Mucosa of descending colon (tissue), 3 donors: Measurements from ENCODE around the gene BCHE. TPM values are rescaled to one million over a fixed set of nuclear protein-coding genes. Genes with fewer than 3 reads are reported as not detected.

Experiments
- ATAC-seq: fragments of 200-7000 bp; cut with Tn5 transposase; one replicate; pipeline ENCODE4 v1.9.1; 2020; ENCODE audit warnings: mild to moderate bottlenecking, moderate library complexity
- DNase-seq, 3 donors: peaks; one replicate each; pipeline ENCODE4 v3.0.0-alpha.2; 2020
- H3K36me3 ChIP-seq: fragments of 200-600 bp; one replicate; pipeline ENCODE4 v1.8.0; 2021; ENCODE audit warnings: low read depth, mild to moderate bottlenecking
- H3K4me1 ChIP-seq: fragments of 200-600 bp; one replicate; pipeline ENCODE4 v1.8.0; 2021; ENCODE audit warnings: low read depth, mild to moderate bottlenecking
- H3K4me3 ChIP-seq: fragments of 200-600 bp; one replicate; pipeline ENCODE4 v1.8.0; 2021; ENCODE audit warnings: mild to moderate bottlenecking
- H3K9me3 ChIP-seq: fragments of 200-600 bp; one replicate; pipeline ENCODE4 v1.8.0; 2021; ENCODE audit warnings: mild to moderate bottlenecking
- CTCF ChIP-seq: fragments of 200-600 bp; IDR thresholded peaks from one replicate; pipeline ENCODE4 v1.8.0; 2022; ENCODE audit warnings: antibody characterized with exemption, mild to moderate bottlenecking
- intact Hi-C, 2 donors: fragments of 100-400 bp; cut with DNase I in 1 of 2; cut with micrococcal nuclease in 1 of 2; formaldehyde crosslinking; loops; one replicate each; pipeline versions ENCODE4 v1.11.0 to v1.11.1; 2022; cut with DNase I, micrococcal nuclease
- total RNA-seq, 3 donors: library from RNA; stranded (reverse); fragmentation: NEBNext Ultra II Directional in 2 of 3; extraction: Animal tissue kit (Norgen Biotek cat#: 25700) in 2 of 3; gene quantifications; one replicate each; pipeline versions ENCODE4 v1.2.1 to v1.2.4, GENCODE V29; 2021 to 2023
- donor health status: DM: no; HTN: no; CAD: no; lungs with moderate emphysema.
- donor health status: DM: no; HTN: no; CAD: no.
- donor health status: DM: no; HTN: yes; CAD: no.

The BCHE gene
- total RNA-seq, 3 donors from 2014 or later: 1.2 to 26.6 (median 3.1) TPM

- no peaks in the 10 kb centered on the region for H3K36me3 ChIP-seq
- intact Hi-C loops: no loop called here
- DNase-seq (no peak), ATAC-seq (no peak)
- no peak for TF ChIP-seq CTCF
- H3K4me1 ChIP-seq: no peaks in the 10 kb centered on the region
- H3K9me3 ChIP-seq: no peaks in the 10 kb centered on the region
- H3K4me3 ChIP-seq: no peak overlapping the region
These were observed 38.4 kb upstream of the BCHE start for GRCh38 chr3:165875644-165876043.

- Histone ChIP-seq H3K4me1 (no peaks in the 10 kb centered on the region), H3K9me3 (no peaks in the 10 kb centered on the region), H3K36me3 (no peaks in the 10 kb centered on the region), H3K4me3 (no peak overlapping the region)
- DNase-seq (no peak), ATAC-seq (no peak)
- TF ChIP-seq CTCF: no peak
- intact Hi-C loops: no loop called here
These were observed 37.7 kb upstream of the BCHE start for GRCh38 chr3:165874663-165875489.

- ATAC-seq (no peak), DNase-seq (no peak)
- Histone ChIP-seq H3K4me1 (no peaks in the 10 kb centered on the region), H3K36me3 (no peaks in the 10 kb centered on the region), H3K4me3 (no peak overlapping the region), H3K9me3 (no peaks in the 10 kb centered on the region)
- intact Hi-C loops: no loop called here
- no peak for TF ChIP-seq CTCF
These were observed 30.9 kb upstream of the BCHE start for GRCh38 chr3:165868088-165868487.

GRCh38 chr3:165859061-165859460, 21.8 kb upstream of the BCHE start:
- TF ChIP-seq CTCF: no peak
- DNase-seq: no peak
- H3K4me3 ChIP-seq: no peak overlapping the region
- H3K36me3 ChIP-seq: no peaks in the 10 kb centered on the region
- ATAC-seq: no peak
- intact Hi-C loops: no loop called here
- no peaks in the 10 kb centered on the region for H3K9me3 ChIP-seq
- H3K4me1 ChIP-seq: no peaks in the 10 kb centered on the region

GRCh38 chr3:165855581-165855980, 18.4 kb upstream of the BCHE start:
- TF ChIP-seq CTCF: no peak
- intact Hi-C loops: no loop called here
- no peaks in the 10 kb centered on the region for H3K36me3 ChIP-seq
- no peak overlapping the region for H3K4me3 ChIP-seq
- no peaks in the 10 kb centered on the region for H3K4me1 ChIP-seq
- no peaks in the 10 kb centered on the region for H3K9me3 ChIP-seq
- DNase-seq (no peak), ATAC-seq (no peak)
